GM18502 (cell line): ENCODE data around the gene DNAI7.
A peak's percentile ranks its signal among the peaks of the same experiment; 100 is the strongest.

Source experiments
- ATAC-seq: cut with Tn5 transposase; IDR thresholded peaks from one replicate; pipeline ENCODE4 v1.9.1; 2021; ENCODE audit warnings: mild to moderate bottlenecking; ENCODE audit not compliant: unreplicated experiment, poor library complexity

DNAI7 gene

GRCh38 chr12:25186038-25186787 is 8.7 kb downstream of the DNAI7 start:
- ATAC-seq, result peak; percentile 72

GRCh38 chr12:25184132-25184531 is 10.8 kb downstream of the DNAI7 start:
- no peak for ATAC-seq

GRCh38 chr12:25182765-25183164 is 12.2 kb downstream of the DNAI7 start:
- ATAC-seq, result no peak

GRCh38 chr12:25162866-25163265 is 32.1 kb downstream of the DNAI7 start:
- ATAC-seq, result no peak

- no peak for ATAC-seq
Observed at GRCh38 chr12:25156061-25156460, 38.9 kb downstream of the DNAI7 start.

- peak; percentile 53 for ATAC-seq
Observed at GRCh38 chr12:25155022-25155576, 39.9 kb downstream of the DNAI7 start.

GRCh38 chr12:25152055-25152454 is 42.9 kb downstream of the DNAI7 start:
- ATAC-seq, result no peak

- no peak for ATAC-seq
Observed at GRCh38 chr12:25151476-25151875, 43.5 kb downstream of the DNAI7 start.

- ATAC-seq, result no peak
Observed at GRCh38 chr12:25146686-25147085, 48.3 kb downstream of the DNAI7 start.

GRCh38 chr12:25135531-25136154 is 59.3 kb downstream of the DNAI7 start:
- ATAC-seq, result no peak

- ATAC-seq, result no peak
Observed at GRCh38 chr12:25131270-25131669, 63.7 kb downstream of the DNAI7 start.

GRCh38 chr12:25130741-25131188 is 64.2 kb downstream of the DNAI7 start:
- ATAC-seq, result no peak

GRCh38 chr12:25126746-25127145 is 68.2 kb downstream of the DNAI7 start:
- ATAC-seq, result no peak

GRCh38 chr12:25126101-25126500 is 68.9 kb downstream of the DNAI7 start:
- no peak for ATAC-seq

GRCh38 chr12:25124493-25124892 is 70.5 kb downstream of the DNAI7 start:
- ATAC-seq, result no peak

- no peak for ATAC-seq
Observed at GRCh38 chr12:25123126-25123525, 71.8 kb downstream of the DNAI7 start.

GRCh38 chr12:25121916-25122315 is 73.0 kb downstream of the DNAI7 start:
- no peak for ATAC-seq

- no peak for ATAC-seq
Observed at GRCh38 chr12:25121110-25121509, 73.8 kb downstream of the DNAI7 start.

GRCh38 chr12:25119020-25119419 is 75.9 kb downstream of the DNAI7 start:
- ATAC-seq, result no peak

GRCh38 chr12:25115677-25116076 is 79.3 kb downstream of the DNAI7 start:
- no peak for ATAC-seq

- no peak for ATAC-seq
Observed at GRCh38 chr12:25113651-25114050, 81.3 kb downstream of the DNAI7 start.

GRCh38 chr12:25110260-25110659 is 84.7 kb downstream of the DNAI7 start:
- no peak for ATAC-seq
